Endothelial cell (in vitro differentiated cells): ENCODE measurements around the gene MICALL1. TPM values are rescaled to one million over a fixed set of nuclear protein-coding genes. Genes with fewer than 3 reads are reported as not detected.

Source experiments
- DNase-seq: peaks from one replicate; pipeline ENCODE4 v3.0.0; 2021; ENCODE audit warnings: low spot score
- H3K27ac Mint-ChIP-seq: one replicate; pipeline ENCODE4 v1.8.0; 2021; ENCODE audit warnings: mixed read lengths, inconsistent platforms; ENCODE audit not compliant: unreplicated experiment
- H3K27me3 Mint-ChIP-seq: one replicate; pipeline ENCODE4 v1.8.0; 2021; ENCODE audit warnings: mild to moderate bottlenecking, moderate library complexity, mixed read lengths, inconsistent platforms; ENCODE audit not compliant: unreplicated experiment
- H3K36me3 Mint-ChIP-seq: one replicate; pipeline ENCODE4 v1.8.0; 2021; ENCODE audit warnings: mild to moderate bottlenecking, low read depth, mixed read lengths, inconsistent platforms; ENCODE audit not compliant: unreplicated experiment
- H3K4me1 Mint-ChIP-seq: one replicate; pipeline ENCODE4 v1.8.0; 2021; ENCODE audit warnings: mild to moderate bottlenecking, mixed read lengths, inconsistent platforms; ENCODE audit not compliant: unreplicated experiment
- H3K4me3 Mint-ChIP-seq: one replicate; pipeline ENCODE4 v1.8.0; 2021; ENCODE audit warnings: mild to moderate bottlenecking, mixed read lengths, inconsistent platforms; ENCODE audit not compliant: unreplicated experiment
- H3K9me3 Mint-ChIP-seq: one replicate; pipeline ENCODE4 v1.8.0; 2021; ENCODE audit warnings: mixed read lengths, inconsistent platforms; ENCODE audit not compliant: unreplicated experiment
- CTCF ChIP-seq: fragments of 200-600 bp; sonication (generic); IDR thresholded peaks from one replicate; pipeline ENCODE4 v1.5.0; 2021; ENCODE audit warnings: antibody characterized with exemption; ENCODE audit not compliant: unreplicated experiment
- total RNA-seq: library from RNA; stranded (reverse); fragmentation: NEBNext Ultra II Directional; extraction: Animal tissue kit (Norgen Biotek cat#: 25700); gene quantifications from one replicate; pipeline ENCODE4 v1.2.1, GENCODE V29; 2021; ENCODE audit not compliant: unreplicated experiment

MICALL1 gene
- total RNA-seq, 1 donor from 2014 or later = 124 TPM

GRCh38 chr22:37930952-37931440, 24.9 kb downstream of the MICALL1 start:
- no peak for DNase-seq
- Mint-ChIP-seq H3K4me1 (peaks cover 9% of the 10 kb centered on the region), H3K9me3 (no peaks in the 10 kb centered on the region), H3K36me3 (peaks cover 25% of the 10 kb centered on the region), H3K27me3 (peaks cover 8% of the 10 kb centered on the region), H3K4me3 (no peak overlapping the region), H3K27ac (peak overlapping the region; percentile 21)
- TF ChIP-seq CTCF = no peak

- H3K9me3 Mint-ChIP-seq = no peaks in the 10 kb centered on the region
- peak overlapping the region; percentile 26 for H3K27ac Mint-ChIP-seq
- TF ChIP-seq CTCF = no peak
- H3K27me3 Mint-ChIP-seq = peaks cover 10% of the 10 kb centered on the region
- peaks cover 9% of the 10 kb centered on the region for H3K4me1 Mint-ChIP-seq
- H3K36me3 Mint-ChIP-seq = peaks cover 25% of the 10 kb centered on the region
- peak overlapping the region; percentile 37 for H3K4me3 Mint-ChIP-seq
- no peak for DNase-seq
These were observed 25.8 kb downstream of the MICALL1 start for GRCh38 chr22:37931893-37932389.

DNA sequence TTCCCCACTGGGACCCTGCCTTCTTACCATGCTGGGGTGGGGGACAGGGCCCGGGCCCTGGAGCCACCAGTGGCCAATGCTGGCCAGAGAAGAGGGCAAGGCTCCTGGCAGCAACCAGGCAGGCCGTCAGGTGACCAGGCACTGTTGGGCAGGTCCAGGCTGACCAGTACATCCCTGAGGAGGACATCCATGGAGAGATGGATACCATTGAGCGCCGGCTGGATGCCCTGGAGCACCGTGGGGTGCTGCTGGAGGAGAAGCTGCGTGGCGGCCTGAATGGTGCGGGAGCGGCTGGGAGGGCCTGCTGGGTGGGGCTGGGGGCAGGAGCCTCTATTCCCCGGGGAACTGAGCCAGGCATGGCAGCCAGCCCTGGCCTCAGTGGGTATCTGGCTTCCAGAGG, 26.3 kb downstream of the MICALL1 start:
- Mint-ChIP-seq H3K4me1 (peaks cover 9% of the 10 kb centered on the region), H3K4me3 (no peak overlapping the region), H3K36me3 (peaks cover 25% of the 10 kb centered on the region), H3K9me3 (no peaks in the 10 kb centered on the region), H3K27ac (no peak overlapping the region), H3K27me3 (peaks cover 10% of the 10 kb centered on the region)
- no peak for DNase-seq
- TF ChIP-seq CTCF = no peak

DNA sequence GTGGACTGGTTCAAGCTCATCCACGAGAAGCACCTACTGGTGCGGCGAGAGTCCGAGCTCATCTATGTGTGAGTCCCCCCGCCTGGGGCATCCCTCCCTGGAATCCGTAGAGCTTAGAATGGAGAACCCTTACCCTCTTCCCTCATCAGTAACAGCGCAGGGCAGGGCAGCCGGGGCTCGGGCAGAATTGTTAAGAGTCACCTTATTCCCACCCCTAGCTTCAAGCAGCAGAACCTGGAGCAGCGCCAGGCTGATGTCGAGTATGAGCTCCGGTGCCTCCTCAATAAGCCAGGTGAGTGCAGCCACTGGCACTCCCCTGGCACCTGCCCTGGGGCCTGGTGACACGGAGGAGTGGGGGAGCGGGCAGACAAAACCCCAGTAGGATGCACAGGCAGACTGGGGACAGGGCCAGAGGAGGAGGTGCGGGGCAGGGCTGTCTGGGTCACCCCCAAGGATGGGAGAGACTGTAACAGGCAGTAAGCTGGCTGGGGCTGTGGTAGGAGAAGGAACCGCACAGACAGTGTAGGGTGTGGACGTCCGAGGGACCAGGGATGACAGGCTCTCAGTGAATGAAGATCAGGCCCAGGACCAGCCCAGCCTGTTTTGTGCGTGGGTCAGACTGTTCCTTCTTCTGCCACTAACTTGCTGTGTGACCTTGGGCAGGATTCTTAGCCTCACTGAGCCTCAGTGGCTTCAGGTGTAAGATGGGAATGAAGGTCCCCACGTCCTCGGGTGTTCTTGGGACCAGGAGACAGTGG, 26.9 kb downstream of the MICALL1 start:
- Mint-ChIP-seq H3K27me3 (peaks cover 15% of the 10 kb centered on the region), H3K4me3 (no peak overlapping the region), H3K36me3 (peaks cover 31% of the 10 kb centered on the region), H3K4me1 (peaks cover 9% of the 10 kb centered on the region), H3K27ac (peak overlapping the region; percentile 63), H3K9me3 (no peaks in the 10 kb centered on the region)
- DNase-seq = no peak
- no peak for TF ChIP-seq CTCF
